Left ventricle myocardium inferior (tissue), 1 donor: ENCODE data around the gene DISP2. TPM values are rescaled to one million over a fixed set of nuclear protein-coding genes. Genes with fewer than 3 reads are reported as not detected.
A peak's percentile ranks its signal among the peaks of the same experiment; 100 is the strongest.

Experiments used
- DNase-seq: peaks from one replicate; pipeline ENCODE4 v3.0.0-alpha.2; 2020
- H3K27ac ChIP-seq: fragments of 200-600 bp; replicated peaks from 2 replicates; pipeline ENCODE4 v1.8.0; 2021
- H3K27me3 ChIP-seq: fragments of 200-600 bp; 2 replicates; pipeline ENCODE4 v1.8.0; 2021; ENCODE audit warnings: low read depth
- H3K36me3 ChIP-seq: fragments of 200-600 bp; 2 replicates; pipeline ENCODE4 v1.8.0; 2021
- H3K4me1 ChIP-seq: fragments of 200-600 bp; 2 replicates; pipeline ENCODE4 v1.8.0; 2021
- H3K4me3 ChIP-seq: fragments of 200-600 bp; 2 replicates; pipeline ENCODE4 v1.8.0; 2021; ENCODE audit warnings: mild to moderate bottlenecking, moderate library complexity
- H3K9me3 ChIP-seq: fragments of 200-600 bp; replicated peaks from 2 replicates; pipeline ENCODE4 v1.8.0; 2021
- CTCF ChIP-seq: fragments of 200-600 bp; IDR thresholded peaks from 2 replicates; pipeline ENCODE4 v1.8.0; 2021; ENCODE audit warnings: antibody characterized with exemption, mild to moderate bottlenecking, borderline replicate concordance
- intact Hi-C: fragments of 100-400 bp; cut with micrococcal nuclease; formaldehyde crosslinking; loops from one replicate; pipeline ENCODE4 v1.11.0; 2022
- total RNA-seq: library from RNA; stranded (reverse); fragmentation: NEBNext Ultra II Directional; extraction: Animal tissue kit (Norgen Biotek cat#: 25700); gene quantifications from one replicate; pipeline ENCODE4 v1.2.1, GENCODE V29; 2021
- donor health status: DM: no; HTN: yes; CAD: no; lungs with severe emphysema.

The DISP2 gene
- total RNA-seq, 1 donor from 2014 or later = 3.0 TPM

GRCh38 chr15:40367686-40368611 lies 9.9 kb downstream of the DISP2 start:
- TF ChIP-seq CTCF = peak; percentile 92
- peak overlapping the region; percentile 95 for H3K27ac ChIP-seq
- H3K4me3 ChIP-seq = peak overlapping the region; percentile 57
- H3K4me1 ChIP-seq = peaks cover 40% of the 10 kb centered on the region
- H3K27me3 ChIP-seq = no peaks in the 10 kb centered on the region
- H3K9me3 ChIP-seq = no peaks in the 10 kb centered on the region
- peak; percentile 82 for DNase-seq
- H3K36me3 ChIP-seq = no peaks in the 10 kb centered on the region
- intact Hi-C loops = no loop called here

GRCh38 chr15:40368719-40369473 lies 10.9 kb downstream of the DISP2 start:
- Histone ChIP-seq H3K4me1 (peaks cover 42% of the 10 kb centered on the region), H3K36me3 (no peaks in the 10 kb centered on the region), H3K27me3 (no peaks in the 10 kb centered on the region), H3K9me3 (no peaks in the 10 kb centered on the region), H3K27ac (peak overlapping the region; percentile 95), H3K4me3 (no peak overlapping the region)
- TF ChIP-seq CTCF = no peak
- no peak for DNase-seq
- intact Hi-C loops = no loop called here

DNA sequence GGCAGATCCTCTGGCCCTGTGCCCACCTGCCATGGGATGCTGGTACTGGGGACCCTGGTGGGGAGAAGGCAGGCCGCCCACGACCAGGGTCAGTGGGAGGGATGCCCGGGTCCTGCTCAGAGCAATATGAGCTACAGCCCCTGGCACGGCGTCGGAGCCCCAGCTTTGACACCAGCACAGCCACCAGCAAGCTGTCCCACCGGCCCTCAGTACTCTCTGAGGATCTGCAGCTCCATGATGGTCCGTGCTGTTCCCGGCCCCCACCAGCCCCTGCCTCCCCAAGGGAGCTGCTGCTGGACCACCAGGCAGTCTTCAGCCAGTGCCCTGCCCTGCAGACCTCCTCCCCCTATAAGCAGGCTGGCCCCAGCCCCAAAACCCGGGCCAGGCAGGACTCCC lies 11.5 kb downstream of the DISP2 start:
- no peaks in the 10 kb centered on the region for H3K27me3 ChIP-seq
- DNase-seq = no peak
- H3K27ac ChIP-seq = no peak overlapping the region
- no peaks in the 10 kb centered on the region for H3K9me3 ChIP-seq
- no peaks in the 10 kb centered on the region for H3K36me3 ChIP-seq
- no peak for TF ChIP-seq CTCF
- intact Hi-C loops = no loop called here
- H3K4me3 ChIP-seq = no peak overlapping the region
- peaks cover 42% of the 10 kb centered on the region for H3K4me1 ChIP-seq

GRCh38 chr15:40369971-40370370 lies 12.0 kb downstream of the DISP2 start:
- Histone ChIP-seq H3K9me3 (no peaks in the 10 kb centered on the region), H3K4me1 (peaks cover 38% of the 10 kb centered on the region), H3K27me3 (no peaks in the 10 kb centered on the region), H3K36me3 (no peaks in the 10 kb centered on the region), H3K27ac (no peak overlapping the region), H3K4me3 (no peak overlapping the region)
- TF ChIP-seq CTCF = no peak
- DNase-seq = no peak
- intact Hi-C loops = no loop called here

- H3K27me3 ChIP-seq = no peaks in the 10 kb centered on the region
- no peaks in the 10 kb centered on the region for H3K36me3 ChIP-seq
- no peak overlapping the region for H3K4me3 ChIP-seq
- no peak for DNase-seq
- no peak for TF ChIP-seq CTCF
- no peak overlapping the region for H3K27ac ChIP-seq
- intact Hi-C loops = no loop called here
- H3K9me3 ChIP-seq = no peaks in the 10 kb centered on the region
- peaks cover 11% of the 10 kb centered on the region for H3K4me1 ChIP-seq
Observed at GRCh38 chr15:40372981-40373380, 15.0 kb downstream of the DISP2 start.
